ENCODE data around the gene ZFYVE9. TPM values are rescaled to one million over a fixed set of nuclear protein-coding genes. Genes with fewer than 3 reads are reported as not detected.
A peak's percentile ranks its signal among the peaks of the same experiment; 100 is the strongest.

Gene ZFYVE9
- total and polyA plus RNA-seq, 2 of the 8 experiments (the other 6 are each of a cell fraction or from before 2014, with no cell fraction given): 5.8 to 26.5 TPM

GRCh38 chr1:52288286-52288685, 146.4 kb downstream of the ZFYVE9 start:
- H3K23ac ChIP-seq (ENCODE audit: insufficient read length): no peak overlapping the region
- H3K79me2 ChIP-seq (ENCODE audit: control insufficient read depth in 1 of 2, insufficient read depth in 2 of 2, low read length in 2 of 2): no peaks in the 10 kb centered on the region
- no peaks in the 10 kb centered on the region; a peak in 1 of 8 replicates for H3K36me3 ChIP-seq (ENCODE audit: control insufficient read depth in 2 of 4, insufficient read depth in 4 of 4, low read length in 3 of 4)
- DNase-seq (ENCODE audit: low read depth in 1 of 2, low spot score in 2 of 2) (no peak), FAIRE-seq (peak; percentile 19)
- no peak overlapping the region for H3K14ac ChIP-seq (ENCODE audit: insufficient read length)
- H2BK120ac ChIP-seq (replicated peaks; ENCODE audit: low read depth, low read length): no peak overlapping the region
- ChIA-PET CTCF (ENCODE audit: partially characterized antibody) (interaction anchor here (1.0 to 2.0 kb wide), 2 partner anchors 8 to 12 kb away, joined by 4 to 6 read pairs; no protein-coding TSS in a partner anchor), POLR2A (ENCODE audit: partially characterized antibody) (interaction anchor here (1.5 kb wide), 1 partner anchor 404 kb away, joined by 3 read pairs; no protein-coding TSS in a partner anchor)
- H4K91ac ChIP-seq (replicated peaks; ENCODE audit: insufficient read length, low read length): no peak overlapping the region
- no peak overlapping the region for H3K4me2 ChIP-seq (ENCODE audit: insufficient read depth in 1 of 2, low read depth in 2 of 2, low read length in 2 of 2)
- no peak overlapping the region for H2AK5ac ChIP-seq (ENCODE audit: low read depth, low read length)
- H3K56ac ChIP-seq (replicated peaks; ENCODE audit: insufficient read length, low read depth, low read length): no peak overlapping the region
- no peak overlapping the region for H3K27ac ChIP-seq (ENCODE audit: low read depth, low read length)
- H4K5ac ChIP-seq (ENCODE audit: insufficient read length, low read depth, low read length): no peak overlapping the region
- no peak overlapping the region for H2BK20ac ChIP-seq (ENCODE audit: low read length)
- no peak overlapping the region for H2AFZ ChIP-seq (ENCODE audit: low read length)
- no peaks in the 10 kb centered on the region for H3K79me1 ChIP-seq (ENCODE audit: low read depth, low read length)
- H3K18ac ChIP-seq (ENCODE audit: extremely low read depth, low read length): no peak overlapping the region
- no peaks in the 10 kb centered on the region for H3K4me1 ChIP-seq (replicated peaks in 1 of 4; ENCODE audit: control insufficient read depth in 3 of 4, insufficient read depth in 4 of 4, low read length in 3 of 4)
- no peak overlapping the region for H3K9ac ChIP-seq (replicated peaks in 1 of 4; ENCODE audit: extremely low read depth in 1 of 4, low read depth in 3 of 4, low read length in 3 of 4)
- no peak overlapping the region for H2BK5ac ChIP-seq (ENCODE audit: low read depth, low read length)
- no peak overlapping the region for H3K4ac ChIP-seq (replicated peaks; ENCODE audit: insufficient read length, low read depth, low read length)
- no peaks in the 10 kb centered on the region for H3K27me3 ChIP-seq (replicated peaks in 1 of 4; ENCODE audit: control insufficient read depth in 3 of 4, extremely low read depth in 1 of 4, insufficient read depth in 3 of 4, low read length in 3 of 4)
- no peaks in the 10 kb centered on the region for H3K23me2 ChIP-seq (ENCODE audit: low read depth, low read length)
- no peak overlapping the region for H4K8ac ChIP-seq (ENCODE audit: extremely low read depth, insufficient read depth, low read length)
- no peak overlapping the region for H3K4me3 ChIP-seq (ENCODE audit: extremely low read depth in 1 of 4, insufficient read depth in 2 of 4, low read depth in 3 of 4, low read length in 4 of 4)
- H2BK15ac ChIP-seq (ENCODE audit: low read length): no peak overlapping the region
- WGBS, 2 experiments (ENCODE audit: extremely low coverage in 1 of 2, insufficient coverage in 1 of 2, insufficient read length in 1 of 2, insufficient replicate concordance in 2 of 2, low coverage in 1 of 2, low lambda C conversion rate in 2 of 2, missing lambda C conversion rate in 1 of 2): 98% methylated on average over 3 of the region's 3 CpGs; no CpG with 5 or more reads in 1 of the 2 experiments
- no peaks in the 10 kb centered on the region for H4K20me1 ChIP-seq (replicated peaks in 1 of 2; ENCODE audit: control insufficient read depth in 1 of 2, insufficient read depth in 2 of 2, low read length in 2 of 2)
- no peaks in the 10 kb centered on the region for H3K9me3 ChIP-seq (ENCODE audit: insufficient read depth in 2 of 2, low read depth in 1 of 2, low read length in 1 of 2)
- no peak overlapping the region for H2BK12ac ChIP-seq (ENCODE audit: low read depth, low read length)
- no peak for TF ChIP-seq POLR2AphosphoS5 (IDR thresholded peaks at IDR 0.05; ENCODE audit: low read depth, low read length)
- TF ChIP-seq RNF2 (IDR thresholded peaks at IDR 0.05; ENCODE audit: borderline replicate concordance, low read depth, low read length, missing control alignments, poor library complexity, severe bottlenecking): no peak
- TF ChIP-seq BACH1 (IDR thresholded peaks at IDR 0.05; ENCODE audit: low read length): no peak
- no peak for TF ChIP-seq KDM5A (IDR thresholded peaks at IDR 0.05; ENCODE audit: low read length)
- TF ChIP-seq CHD2 (IDR thresholded peaks at IDR 0.05; ENCODE audit: low read length): no peak
- TF ChIP-seq TEAD4 (IDR thresholded peaks at IDR 0.05; ENCODE audit: low read depth, low read length): no peak
- TF ChIP-seq TAF7 (optimal IDR thresholded peaks at IDR 0.05; ENCODE audit: borderline replicate concordance, low read depth, low read length): no peak
- TF ChIP-seq SIN3A (conservative IDR thresholded peaks at IDR 0.05 in 1 of 2, IDR thresholded peaks at IDR 0.05 in 1 of 2; ENCODE audit: low read depth in 1 of 2, low read length in 2 of 2): no peak
- no peak for TF ChIP-seq YY1 (IDR thresholded peaks at IDR 0.05; ENCODE audit: low read depth, low read length)
- TF ChIP-seq EZH2 (IDR thresholded peaks at IDR 0.05; ENCODE audit: low read depth, low read length, severe bottlenecking): no peak
- no peak for TF ChIP-seq FOSL1 (IDR thresholded peaks at IDR 0.05; ENCODE audit: insufficient read depth, low read depth, low read length)
- no peak for TF ChIP-seq POLR2A (IDR thresholded peaks at IDR 0.05; ENCODE audit: control extremely low read depth in 1 of 2, low read depth in 2 of 2, low read length in 2 of 2)
- TF ChIP-seq ASH2L (IDR thresholded peaks at IDR 0.05; ENCODE audit: low read length): no peak
- TF ChIP-seq HDAC6 (IDR thresholded peaks at IDR 0.05; ENCODE audit: low read depth, low read length): no peak
- TF ChIP-seq PHF8 (conservative IDR thresholded peaks at IDR 0.05; ENCODE audit: low read depth, low read length): no peak

Data from H1 (cell line).